ENCODE results near the gene OOSP1. TPM values are rescaled to one million over a fixed set of nuclear protein-coding genes. Genes with fewer than 3 reads are reported as not detected.
"Not testable (repeated sequence)": the region's sequence is repeated elsewhere in the genome, so short reads cannot be mapped to it uniquely, and the experiment has no call there.

The OOSP1 gene
- total and polyA plus RNA-seq, 2 experiments from 2014 or later, result 0.48 to 0.71 TPM

GRCh38 chr11:59967677-59968394 is 29.6 kb downstream of the OOSP1 start:
- no peaks in the 10 kb centered on the region for H3K27me3 ChIP-seq
- no peak overlapping the region for H3K27ac ChIP-seq
- H3K9me3 ChIP-seq (ENCODE audit: low read depth), result no peaks in the 10 kb centered on the region
- TF ChIP-seq CTCF (IDR thresholded peaks at IDR 0.05; ENCODE audit: low read depth, low read length), result no peak
- no peaks in the 10 kb centered on the region for H3K36me3 ChIP-seq
- peaks cover 33% of the 10 kb centered on the region for H3K4me1 ChIP-seq (ENCODE audit: low read depth)
- H3K4me3 ChIP-seq, result no peak overlapping the region
- DNase-seq (ENCODE audit: low read depth in 1 of 2, low spot score in 1 of 2), result no peak

GRCh38 chr11:59968395-59968783 is 30.2 kb downstream of the OOSP1 start:
- DNase-seq (ENCODE audit: low read depth in 1 of 2, low spot score in 1 of 2), result no peak
- no peaks in the 10 kb centered on the region for H3K9me3 ChIP-seq (ENCODE audit: low read depth)
- H3K27ac ChIP-seq, result no peak overlapping the region
- H3K4me1 ChIP-seq (ENCODE audit: low read depth), result peaks cover 29% of the 10 kb centered on the region
- H3K27me3 ChIP-seq, result no peaks in the 10 kb centered on the region
- no peak for TF ChIP-seq CTCF (IDR thresholded peaks at IDR 0.05; ENCODE audit: low read depth, low read length)
- H3K36me3 ChIP-seq, result no peaks in the 10 kb centered on the region
- no peak overlapping the region for H3K4me3 ChIP-seq

GRCh38 chr11:59973097-59973496 is 34.9 kb downstream of the OOSP1 start:
- no peak for TF ChIP-seq CTCF (IDR thresholded peaks at IDR 0.05; ENCODE audit: low read depth, low read length)
- H3K4me1 ChIP-seq (ENCODE audit: low read depth), result peaks cover 12% of the 10 kb centered on the region
- H3K27me3 ChIP-seq, result no peaks in the 10 kb centered on the region
- H3K27ac ChIP-seq, result no peak overlapping the region
- H3K36me3 ChIP-seq, result no peaks in the 10 kb centered on the region
- H3K9me3 ChIP-seq (ENCODE audit: low read depth), result no peaks in the 10 kb centered on the region
- DNase-seq (ENCODE audit: low read depth in 1 of 2, low spot score in 1 of 2), result no peak
- no peak overlapping the region for H3K4me3 ChIP-seq

GRCh38 chr11:59981106-59981770 is 43.0 kb downstream of the OOSP1 start:
- no peak for TF ChIP-seq CTCF (IDR thresholded peaks at IDR 0.05; ENCODE audit: low read depth, low read length)
- H3K27ac ChIP-seq, result no peak overlapping the region
- no peaks in the 10 kb centered on the region for H3K27me3 ChIP-seq
- peaks cover 3% of the 10 kb centered on the region for H3K4me1 ChIP-seq (ENCODE audit: low read depth)
- no peaks in the 10 kb centered on the region for H3K9me3 ChIP-seq (ENCODE audit: low read depth)
- no peak overlapping the region for H3K4me3 ChIP-seq
- no peak for DNase-seq (ENCODE audit: low read depth in 1 of 2, low spot score in 1 of 2)
- no peaks in the 10 kb centered on the region for H3K36me3 ChIP-seq

DNA sequence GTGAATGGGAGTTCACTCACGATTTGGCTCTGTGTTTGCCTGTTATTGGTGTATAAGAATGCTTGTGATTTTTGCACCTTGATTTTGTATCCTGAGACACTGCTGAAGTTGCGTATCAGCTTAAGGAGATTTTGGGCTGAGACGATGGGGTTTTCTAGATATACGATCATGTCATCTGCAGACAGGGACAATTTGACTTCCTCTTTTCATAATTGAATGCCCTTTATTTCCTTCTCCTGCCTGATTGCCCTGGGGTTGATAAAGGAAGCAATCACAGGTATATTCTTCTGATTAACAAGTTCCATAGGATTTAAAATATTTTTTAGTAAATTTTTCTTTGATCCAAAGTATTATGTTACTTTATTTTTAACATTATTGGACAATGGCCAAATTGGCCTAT is 43.8 kb downstream of the OOSP1 start:
- H3K27me3 ChIP-seq; H3K9me3 ChIP-seq (ENCODE audit: low read depth); H3K27ac ChIP-seq; H3K4me1 ChIP-seq (ENCODE audit: low read depth); H3K36me3 ChIP-seq; H3K4me3 ChIP-seq; DNase-seq (ENCODE audit: low read depth in 1 of 2, low spot score in 1 of 2): not testable (repeated sequence)

- Histone ChIP-seq H3K4me3 (no peak overlapping the region), H3K27me3 (no peaks in the 10 kb centered on the region), H3K4me1 (ENCODE audit: low read depth) (peaks cover 3% of the 10 kb centered on the region), H3K9me3 (ENCODE audit: low read depth) (no peaks in the 10 kb centered on the region), H3K36me3 (no peaks in the 10 kb centered on the region), H3K27ac (no peak overlapping the region)
- DNase-seq (ENCODE audit: low read depth in 1 of 2, low spot score in 1 of 2), result no peak
- no peak for TF ChIP-seq CTCF (IDR thresholded peaks at IDR 0.05; ENCODE audit: low read depth, low read length)
Measured at GRCh38 chr11:59983212-59983611, 45.0 kb downstream of the OOSP1 start.

Measured in cardiac muscle cell (in vitro differentiated cells and primary cell).